Ovary (tissue), 9 donors: ENCODE measurements around the gene THBS4. TPM values are rescaled to one million over a fixed set of nuclear protein-coding genes. Genes with fewer than 3 reads are reported as not detected.
"Not testable (repeated sequence)": the region's sequence is repeated elsewhere in the genome, so short reads cannot be mapped to it uniquely, and the experiment has no call there.

Source experiments
- DNase-seq, 5 donors: peaks; one replicate each; pipeline ENCODE4 v3.0.0-alpha.2; 2019 to 2020
- H3K27ac ChIP-seq, 2 donors: fragments of 200-600 bp; one replicate each; pipeline versions ENCODE4 v1.5.1 to v1.8.0; 2019 to 2022
- H3K27me3 ChIP-seq: fragments of 200-600 bp; one replicate; pipeline ENCODE4 v1.8.0; 2022
- H3K36me3 ChIP-seq: fragments of 200-600 bp; sonication (generic); one replicate; pipeline ENCODE4 v1.5.1; 2019
- H3K4me1 ChIP-seq: one replicate; pipeline ENCODE4 v1.8.1; 2013; ENCODE audit warnings: mild to moderate bottlenecking, moderate library complexity; ENCODE audit not compliant: insufficient read depth
- H3K4me3 ChIP-seq: fragments of 200-600 bp; sonication (generic); one replicate; pipeline ENCODE4 v1.5.1; 2017
- H3K9me3 ChIP-seq, 2 donors: fragments of 200-600 bp in 1 of 2; sonication (generic) in 1 of 2; one replicate each; pipeline versions ENCODE4 v1.5.1 to v1.8.1; 2013 to 2019; ENCODE audit warnings: mild to moderate bottlenecking in 1 of 2, moderate library complexity in 1 of 2
- CTCF ChIP-seq, 3 donors: fragments of 450-650 bp in 2 of 3; fragments of 200-600 bp in 1 of 3; IDR thresholded peaks; one replicate each; pipeline versions ENCODE4 v1.5.1 to v1.8.0; 2016 to 2022; ENCODE audit warnings: antibody characterized with exemption in 3 of 3, mild to moderate bottlenecking in 1 of 3
- EP300 ChIP-seq: sonication (generic); formaldehyde crosslinking; IDR thresholded peaks from one replicate; pipeline ENCODE4 v1.6.1; 2017; ENCODE audit warnings: antibody characterized with exemption
- POLR2A ChIP-seq: fragments of 450-650 bp; IDR thresholded peaks from one replicate; pipeline ENCODE4 v1.6.1; 2017; ENCODE audit warnings: antibody characterized with exemption, mild to moderate bottlenecking, moderate library complexity
- WGBS, 3 donors: extraction: QIAGEN DNeasy Blood & Tissue Kit in 1 of 3; methylation state at CpG; one replicate each; pipeline versions ENCODE4 v1.1.5 to v1.1.7; 2013 to 2017; 5-methylcytosine and 5-hydroxymethylcytosine counted together
- intact Hi-C, 4 donors: fragments of 100-400 bp; cut with DNase I; formaldehyde crosslinking; loops; one replicate each; pipeline versions ENCODE4 v1.11.0 to v1.15.1; 2022 to 2023
- polyA plus RNA-seq, 2 donors: library from polyadenylated mRNA; stranded (reverse); fragments of 200-250 nt in 1 of 2; fragments of 350-450 nt in 1 of 2; fragmentation: Illumina TruSeq in 1 of 2; extraction: RNeasy Lipid Tissue Mini Kit (QIAGEN cat#74804) in 1 of 2; gene quantifications; one replicate each; pipeline ENCODE4 v1.2.3, GENCODE V29; 2013 to 2014
- total RNA-seq, 7 donors: library from RNA; depleted of rRNA in 2 of 7; stranded (reverse); fragments of >200 nt in 2 of 7; fragmentation: NEBNext Ultra II Directional in 3 of 7; extraction: Animal tissue kit (Norgen Biotek cat#: 25700) in 3 of 7; gene quantifications; one replicate each; pipeline versions ENCODE4 v1.1.0 to v1.2.4, GENCODE V29; 2016 to 2023
- donor health status: DM: no; HTN: no; CAD: no; lungs with moderate emphysema.
- donor health status: DM: no; HTN: no; CAD: no.
- donor health status: Bipolar disorder and iron deficiency.
- donor health status: DM: yes; HTN: yes; CAD: no.
- donor health status: DM: no; HTN: no; CAD: no.
- donor health status: DM: yes; HTN: yes; CAD: no.

Gene THBS4
- total and polyA plus RNA-seq, 9 donors, result 1.9 to 89.6 (median 5.1) TPM

- H3K27ac ChIP-seq, result no peak overlapping the region
- no peaks in the 10 kb centered on the region for H3K4me1 ChIP-seq
- intact Hi-C loops, result loop anchor here in 2 of 4 donors (5.0 to 10.0 kb wide), 2 partner anchors 184 to 216 kb away; no protein-coding TSS in a partner anchor
- 94 to 96% (median 95%) methylated on average over 5 of the region's 5 CpGs for WGBS, 3 donors
- no peak for DNase-seq
- TF ChIP-seq EP300, result no peak
- no peak for TF ChIP-seq CTCF (IDR thresholded peaks at IDR 0.05)
- TF ChIP-seq POLR2A, result no peak
- H3K4me3 ChIP-seq, result no peak overlapping the region
- no peaks in the 10 kb centered on the region for H3K36me3 ChIP-seq
- no peaks in the 10 kb centered on the region for H3K9me3 ChIP-seq
- H3K27me3 ChIP-seq, result no peaks in the 10 kb centered on the region
These were observed 55.7 kb downstream of the THBS4 start for GRCh38 chr5:80090884-80091166.

GRCh38 chr5:80091792-80092192 is 56.6 kb downstream of the THBS4 start:
- H3K4me1 ChIP-seq, H3K27me3 ChIP-seq, H3K4me3 ChIP-seq, H3K9me3 ChIP-seq, H3K27ac ChIP-seq, H3K36me3 ChIP-seq: not testable (repeated sequence)
- intact Hi-C loops, result loop anchor here in 2 of 4 donors (5.0 to 10.0 kb wide), 2 partner anchors 183 to 216 kb away; no protein-coding TSS in a partner anchor
- peak; percentile 54 to 77 (median 65) for DNase-seq
- WGBS, 3 donors, result 1 to 15% (median 7%) methylated on average over 15 of the region's 15 CpGs
- TF ChIP-seq CTCF (IDR thresholded peaks at IDR 0.05), result peak; percentile 46 to 90 (median 83)

- H3K9me3 ChIP-seq, result no peaks in the 10 kb centered on the region
- intact Hi-C loops, result loop anchor here in 2 of 4 donors (5.0 to 10.0 kb wide), 2 partner anchors 182 to 215 kb away; no protein-coding TSS in a partner anchor
- no peak overlapping the region for H3K4me3 ChIP-seq
- no peaks in the 10 kb centered on the region for H3K27me3 ChIP-seq
- WGBS, 3 donors, result 86 to 95% (median 93%) methylated on average over 8 of the region's 8 CpGs
- DNase-seq, result no peak
- H3K4me1 ChIP-seq, result no peaks in the 10 kb centered on the region
- H3K36me3 ChIP-seq, result no peaks in the 10 kb centered on the region
- TF ChIP-seq CTCF (IDR thresholded peaks at IDR 0.05), result no peak
- no peak for TF ChIP-seq EP300
- no peak for TF ChIP-seq POLR2A
- no peak overlapping the region for H3K27ac ChIP-seq
These were observed 57.4 kb downstream of the THBS4 start for GRCh38 chr5:80092486-80093107.

- DNase-seq, result no peak
- intact Hi-C loops, result loop anchor here in 2 of 4 donors (5.0 to 10.0 kb wide), 2 partner anchors 181 to 214 kb away; no protein-coding TSS in a partner anchor
- no peak for TF ChIP-seq POLR2A
- no peak for TF ChIP-seq CTCF (IDR thresholded peaks at IDR 0.05)
- no peak for TF ChIP-seq EP300
- Histone ChIP-seq H3K9me3 (no peaks in the 10 kb centered on the region), H3K27ac (no peak overlapping the region), H3K4me1 (no peaks in the 10 kb centered on the region), H3K4me3 (no peak overlapping the region), H3K27me3 (no peaks in the 10 kb centered on the region), H3K36me3 (no peaks in the 10 kb centered on the region)
- 47 to 86% (median 83%) methylated on average over 8 of the region's 8 CpGs for WGBS, 3 donors
These were observed 58.6 kb downstream of the THBS4 start for GRCh38 chr5:80093796-80094195.
